GM18873 (cell line): ENCODE data around the gene DCHS1.

Experiments
- ATAC-seq: cut with Tn5 transposase; IDR thresholded peaks from one replicate; pipeline ENCODE4 v1.9.1; 2021; ENCODE audit warnings: mild to moderate bottlenecking, moderate library complexity, moderate number of reproducible peaks; ENCODE audit not compliant: unreplicated experiment, low FRiP score

Gene DCHS1

GRCh38 chr11:6671991-6672390, 16.4 kb upstream of the DCHS1 start:
- no peak for ATAC-seq

DNA sequence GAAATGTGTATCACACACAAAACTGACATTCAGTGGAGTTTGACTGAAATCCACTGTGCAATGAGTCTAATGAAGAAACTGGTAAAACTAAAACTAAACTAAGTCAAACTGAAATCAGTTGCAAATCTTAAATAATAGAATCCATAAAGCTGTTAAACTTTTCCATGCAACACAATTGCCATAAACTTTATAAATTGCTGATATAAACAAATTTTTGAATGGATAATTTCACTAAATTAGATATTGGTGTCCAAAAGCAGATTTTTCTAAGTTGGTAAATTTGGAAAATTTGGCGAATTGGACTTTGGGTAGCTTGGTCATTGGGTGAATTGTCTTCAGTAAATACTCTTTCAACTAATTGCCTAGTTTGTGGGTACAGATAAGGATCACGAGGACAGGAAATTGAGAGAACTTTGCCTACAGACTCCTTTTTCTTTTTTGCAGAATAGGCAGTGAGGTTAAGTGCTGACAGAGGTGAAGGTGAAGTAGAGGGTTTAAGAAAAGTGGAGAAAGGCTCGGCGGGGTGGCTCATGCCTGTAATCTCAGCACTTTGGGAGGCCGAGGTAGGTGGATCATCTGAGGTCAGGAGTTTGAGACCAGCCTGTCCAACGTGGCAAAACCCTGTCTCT, 14.7 kb upstream of the DCHS1 start:
- no peak for ATAC-seq

- peak; percentile 72 for ATAC-seq
Measured at GRCh38 chr11:6667733-6668374, 12.2 kb upstream of the DCHS1 start.

DNA sequence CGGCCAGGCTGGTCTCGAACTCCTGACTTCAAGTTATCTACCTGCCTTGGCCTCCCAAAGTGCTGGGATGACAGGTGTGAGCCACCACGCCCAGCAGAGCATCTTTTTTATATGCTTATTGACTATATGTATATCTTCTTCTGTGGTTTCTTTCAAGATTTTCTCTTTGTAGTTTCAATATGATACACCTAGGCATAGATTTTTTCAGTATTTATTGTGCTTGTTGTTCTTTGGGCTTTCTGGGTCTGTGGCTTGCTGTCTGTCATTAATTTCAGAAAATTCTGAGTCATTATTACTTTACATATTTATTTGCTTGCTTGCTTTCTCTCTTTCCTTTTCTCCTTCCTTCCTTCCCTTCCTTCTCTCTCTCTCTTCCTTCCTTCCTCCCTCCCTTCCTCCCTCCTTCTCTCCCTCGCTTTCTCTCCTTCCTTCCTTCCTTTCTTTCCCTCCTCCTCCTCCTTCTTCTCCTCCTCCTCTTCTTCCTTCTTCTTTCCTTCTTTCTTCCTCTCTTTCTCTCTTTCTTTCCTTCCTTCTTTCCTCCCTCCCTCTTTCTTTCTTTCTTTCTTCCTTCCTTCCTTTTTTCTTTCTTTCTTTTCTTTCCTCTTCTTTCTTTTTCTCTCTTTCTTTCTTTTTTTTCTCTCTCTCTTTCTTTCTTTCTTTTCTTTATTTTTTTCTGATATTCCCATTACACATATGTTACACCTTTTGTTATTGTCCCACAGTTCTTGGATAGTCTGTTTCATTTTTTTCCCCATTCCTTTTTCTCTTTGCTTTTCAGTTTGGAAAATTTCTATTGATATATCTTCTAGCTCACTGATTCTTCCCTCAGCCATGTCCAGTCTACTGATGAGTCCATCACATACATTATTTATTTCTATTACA, 10.9 kb upstream of the DCHS1 start:
- ATAC-seq = no peak

DNA sequence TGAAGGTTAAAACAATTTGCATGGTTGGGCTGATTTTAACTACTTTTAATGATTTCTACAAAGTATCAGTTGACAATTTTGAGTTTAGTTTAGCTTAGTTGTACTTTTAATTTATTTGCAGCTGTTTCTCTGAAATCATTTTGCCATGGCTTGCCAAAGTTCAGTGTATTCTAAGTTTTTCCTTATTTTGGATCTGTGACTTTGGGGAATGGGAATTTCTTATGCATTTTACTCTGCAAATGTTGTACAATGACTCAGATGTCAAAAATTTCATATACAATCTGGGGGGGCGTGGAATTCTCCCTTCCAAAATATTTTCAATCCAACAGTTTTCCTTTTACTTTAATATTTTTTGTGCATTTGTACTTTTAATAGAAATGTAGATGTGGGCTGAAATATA, 8.9 kb upstream of the DCHS1 start:
- no peak for ATAC-seq

DNA sequence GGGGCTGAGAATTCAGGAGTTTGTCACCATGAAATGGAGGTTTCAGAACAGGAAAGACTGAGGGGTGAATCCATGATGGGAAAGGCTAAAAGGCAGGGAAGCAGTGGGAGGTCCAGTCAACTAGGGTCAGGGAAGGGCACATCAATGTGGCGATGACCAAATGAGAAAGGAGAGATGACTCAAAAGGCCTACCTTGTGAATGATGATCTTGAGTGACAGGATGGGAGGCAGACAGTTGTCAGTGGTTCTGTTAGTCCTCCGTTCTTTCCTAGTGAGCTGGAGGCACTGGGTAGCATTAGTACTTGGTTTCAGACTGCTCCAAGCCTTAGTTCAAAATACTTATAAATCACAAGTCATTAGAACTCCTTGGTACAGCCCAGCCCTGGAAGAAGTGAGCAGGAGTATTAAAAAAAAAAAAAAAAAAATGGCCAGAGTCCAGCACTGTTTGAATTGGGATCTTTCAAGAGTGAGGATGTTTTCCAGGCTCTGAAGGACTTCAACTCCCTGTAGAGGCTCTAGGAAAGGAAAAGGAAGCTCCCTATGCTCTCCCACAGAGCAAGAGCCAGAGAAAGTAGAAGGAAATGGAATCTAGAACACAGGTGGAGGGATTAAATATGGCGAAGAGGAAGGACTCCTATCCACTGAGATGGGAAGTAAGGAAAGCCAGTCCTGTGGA, 8.3 kb upstream of the DCHS1 start:
- ATAC-seq = no peak

GRCh38 chr11:6660712-6661111, 5.1 kb upstream of the DCHS1 start:
- no peak for ATAC-seq

- ATAC-seq = no peak
Measured at GRCh38 chr11:6658647-6659046, 3.0 kb upstream of the DCHS1 start.

DNA sequence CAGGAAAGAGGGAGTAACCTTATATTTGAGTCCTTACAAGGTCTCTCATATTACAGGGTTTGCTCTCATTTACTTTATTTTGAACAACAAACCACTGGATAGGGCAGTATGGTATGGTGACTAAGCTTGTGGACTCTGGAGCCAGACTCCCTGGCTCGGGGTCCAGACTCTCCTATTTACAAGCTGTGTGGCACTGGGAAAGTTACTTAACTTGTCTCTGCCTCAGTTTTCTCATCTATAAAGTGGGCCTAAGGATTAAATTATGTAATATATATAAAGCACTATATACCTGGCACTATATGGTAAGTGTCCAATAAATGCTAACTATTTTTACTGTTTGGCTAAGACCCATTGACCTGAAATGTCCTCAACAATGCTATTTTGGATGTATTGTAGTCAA, 1.7 kb upstream of the DCHS1 start:
- ATAC-seq = no peak

GRCh38 chr11:6656936-6657335, 1.3 kb upstream of the DCHS1 start:
- no peak for ATAC-seq

- ATAC-seq = no peak
Measured at GRCh38 chr11:6656584-6656915, 941 bp upstream of the DCHS1 start.

DNA sequence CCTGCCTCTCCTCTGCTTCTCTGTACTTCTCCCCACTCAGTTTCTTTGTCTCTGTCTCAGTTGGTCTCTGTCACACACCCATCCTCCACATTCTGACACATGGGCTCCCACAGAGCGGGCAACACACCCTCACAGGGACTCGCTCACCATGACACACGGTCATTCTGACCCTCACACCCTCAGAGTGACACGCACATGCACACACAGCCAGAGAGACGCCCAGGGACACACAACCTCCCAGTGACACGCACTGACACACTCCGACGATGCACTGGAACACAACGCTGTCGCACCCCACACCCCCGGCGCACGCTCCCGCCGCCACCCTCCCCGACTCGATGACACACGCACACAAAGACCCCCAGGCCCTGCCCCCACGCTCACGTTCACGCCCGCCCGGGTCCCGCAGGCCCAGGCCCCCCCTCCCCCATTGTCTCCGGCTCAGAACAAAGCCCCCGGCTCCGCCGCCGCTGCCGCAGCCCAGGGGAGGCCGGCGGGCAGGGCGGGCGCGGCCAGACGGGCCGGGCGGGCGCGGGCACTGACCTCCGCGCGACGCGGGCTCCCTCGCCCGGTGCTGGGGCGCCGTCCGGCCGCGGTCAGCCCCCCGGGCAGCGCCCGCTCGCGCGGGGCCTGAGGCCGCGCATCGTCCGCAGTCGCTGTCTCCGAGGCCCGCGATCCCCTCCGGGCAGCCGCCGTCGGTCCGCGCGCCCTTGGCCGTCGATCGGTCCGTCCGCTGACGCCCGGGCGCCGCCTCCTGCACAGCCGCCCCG, 404 bp downstream of the DCHS1 start:
- no peak for ATAC-seq

- ATAC-seq = no peak
Measured at GRCh38 chr11:6654281-6655019, 1.2 kb downstream of the DCHS1 start.

DNA sequence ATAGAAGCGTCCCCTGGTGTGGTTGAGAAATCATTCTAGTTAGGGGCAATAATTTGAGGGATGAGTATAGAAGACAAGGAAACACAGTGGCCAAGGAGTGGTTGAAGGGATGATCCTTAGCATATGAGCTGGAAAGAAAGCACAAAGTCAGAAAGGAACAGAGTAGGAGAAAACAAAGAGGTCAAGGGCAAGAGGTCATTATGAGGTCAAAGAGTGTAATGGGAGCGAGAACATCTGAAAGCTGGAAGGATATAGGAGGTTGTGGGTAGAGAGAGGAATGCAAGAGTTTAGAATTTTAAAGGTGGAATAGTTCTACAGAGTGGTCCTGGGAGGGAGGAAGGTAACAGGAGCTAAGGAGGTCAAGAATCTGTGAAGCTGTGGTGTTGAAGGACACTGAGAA, 2.0 kb downstream of the DCHS1 start:
- ATAC-seq = no peak

GRCh38 chr11:6653097-6653496, 2.5 kb downstream of the DCHS1 start:
- ATAC-seq = no peak

DNA sequence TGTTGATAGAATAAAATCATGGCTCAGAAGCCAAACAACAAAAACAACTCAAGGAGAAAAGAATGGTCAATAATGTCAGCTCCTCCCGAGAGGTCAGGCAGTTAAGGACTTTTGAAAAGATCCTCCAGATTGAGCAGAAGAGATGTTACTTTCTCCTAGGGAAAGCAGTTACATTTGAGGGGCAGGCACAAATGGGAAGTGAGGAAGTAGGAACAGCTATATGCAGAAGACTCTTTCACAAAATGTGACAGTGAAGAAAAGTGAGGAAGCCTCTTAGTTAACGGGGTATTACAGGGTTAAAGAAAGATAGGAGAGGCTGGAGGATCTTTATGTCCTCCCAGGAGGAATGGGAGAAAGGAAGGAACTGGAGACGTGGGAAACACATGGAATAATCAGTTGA, 3.4 kb downstream of the DCHS1 start:
- ATAC-seq = no peak

DNA sequence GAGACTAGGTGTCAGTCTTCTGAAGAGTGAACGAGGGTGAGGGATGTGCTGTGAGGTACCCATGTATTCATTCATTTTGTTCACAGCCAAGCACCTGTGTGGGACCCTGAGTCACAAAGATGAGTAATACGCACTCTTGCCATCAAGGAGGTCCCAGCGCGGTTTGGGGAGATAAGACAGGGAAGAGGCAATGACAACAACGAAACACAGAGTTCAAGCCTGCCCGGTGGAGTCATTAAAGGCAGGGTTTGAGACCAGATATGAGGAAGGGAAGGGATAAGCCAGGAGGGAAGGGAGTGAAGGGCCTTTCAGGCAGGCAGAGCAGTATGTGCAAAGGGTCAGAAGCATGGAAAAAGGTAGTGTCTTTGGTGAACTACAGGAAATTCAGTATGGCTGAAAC, 4.6 kb downstream of the DCHS1 start:
- ATAC-seq = no peak

- ATAC-seq = no peak
Measured at GRCh38 chr11:6650104-6650503, 5.5 kb downstream of the DCHS1 start.

DNA sequence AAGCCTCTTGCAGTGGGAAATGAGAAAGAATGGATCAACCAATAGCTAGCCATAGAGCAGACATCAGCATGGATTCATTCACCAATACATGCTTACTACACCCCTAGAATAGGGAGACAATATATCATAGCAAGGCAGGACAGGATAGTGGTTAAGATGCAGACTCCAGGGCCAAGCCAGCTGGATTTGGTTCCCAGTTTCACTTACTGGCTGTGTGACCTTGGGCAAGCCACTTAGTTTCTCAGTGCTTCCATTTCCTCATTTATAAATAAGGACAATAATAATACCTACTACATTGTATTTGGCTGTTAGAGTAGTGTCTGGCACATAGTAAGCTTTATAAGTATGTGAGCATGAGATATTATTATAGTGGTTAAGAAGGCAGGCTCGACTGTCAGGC, 7.1 kb downstream of the DCHS1 start:
- ATAC-seq = no peak

- no peak for ATAC-seq
Measured at GRCh38 chr11:6647836-6648235, 7.8 kb downstream of the DCHS1 start.
